GM12874 (cell line): Measurements from ENCODE around the gene IFT57.

Source experiments
- CTCF ChIP-seq: IDR thresholded peaks from 2 replicates; pipeline ENCODE4 v1.5.1; 2011; ENCODE audit warnings: low read depth, mild to moderate bottlenecking, control low read depth, low read length, moderate library complexity; ENCODE audit not compliant: insufficient read depth

IFT57 gene

DNA sequence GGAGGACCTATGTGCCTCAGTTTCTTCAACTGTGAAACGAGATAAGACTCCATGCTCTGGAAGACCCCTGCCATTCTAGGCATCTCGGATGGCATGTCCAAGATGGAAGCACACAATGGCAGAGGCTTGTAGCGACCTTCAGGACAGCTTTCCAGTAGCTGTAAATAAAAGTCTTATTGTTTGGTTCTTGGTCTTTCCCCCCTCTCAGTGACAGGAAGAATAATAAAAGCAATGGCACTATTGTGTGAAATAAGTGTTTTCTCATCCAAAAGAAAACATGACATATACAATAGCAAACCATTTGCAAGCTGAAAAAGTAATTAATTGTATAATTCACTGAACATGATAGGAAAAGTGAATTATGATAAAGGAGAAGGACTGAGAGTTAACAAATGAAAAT, 98.9 kb downstream of the IFT57 start:
- TF ChIP-seq CTCF: no peak

GRCh38 chr3:108122276-108122675, 99.9 kb downstream of the IFT57 start:
- TF ChIP-seq CTCF: no peak

GRCh38 chr3:108119398-108120104, 102.7 kb downstream of the IFT57 start:
- no peak for TF ChIP-seq CTCF

- no peak for TF ChIP-seq CTCF
Observed at GRCh38 chr3:108118038-108118768, 104.0 kb downstream of the IFT57 start.

DNA sequence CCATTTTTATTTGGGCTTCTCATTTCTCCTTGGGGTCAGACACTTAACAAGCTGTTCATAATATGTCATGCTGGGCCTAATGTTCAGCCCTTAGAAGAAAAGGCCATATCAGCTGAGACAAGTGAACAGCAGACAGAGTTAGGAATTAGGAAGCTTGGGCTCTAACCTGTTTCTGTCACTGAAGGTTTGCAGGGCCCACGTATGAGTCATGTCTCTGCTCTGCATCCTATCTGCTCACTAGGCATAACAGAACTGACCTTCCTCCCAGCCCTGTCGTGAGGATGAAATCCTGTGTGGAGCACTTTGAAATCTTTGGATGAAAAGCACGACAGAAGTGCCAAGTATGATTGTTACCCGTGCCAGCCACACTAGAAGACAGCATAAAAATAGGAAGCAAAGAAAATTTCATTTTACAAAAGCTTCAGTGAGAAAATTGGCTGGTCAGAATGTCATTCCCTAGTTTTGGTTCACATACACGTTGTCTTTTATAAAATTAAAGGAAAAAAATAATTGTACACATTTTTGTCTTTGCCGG, 104.9 kb downstream of the IFT57 start:
- TF ChIP-seq CTCF: no peak

GRCh38 chr3:108114423-108115065, 107.7 kb downstream of the IFT57 start:
- TF ChIP-seq CTCF: no peak

DNA sequence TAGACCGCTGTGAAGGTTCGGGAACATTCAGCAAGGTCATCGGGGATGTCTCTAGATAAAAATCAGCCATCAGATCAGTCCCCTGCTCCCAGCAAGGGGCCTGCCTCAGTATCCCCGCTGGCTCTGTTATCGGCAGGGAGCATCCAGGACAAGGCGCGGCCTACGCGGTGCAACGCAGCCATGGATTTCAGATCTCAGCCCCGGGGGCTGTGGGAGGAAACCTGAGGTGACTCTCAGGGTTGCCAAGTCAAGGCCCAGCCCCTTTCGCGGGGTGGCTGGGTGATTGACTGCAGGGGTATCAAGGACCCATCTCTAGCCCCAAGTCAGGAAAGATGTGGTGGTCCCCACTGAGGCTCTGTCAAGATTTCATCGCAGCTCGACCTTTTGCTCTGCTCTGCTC, 108.2 kb downstream of the IFT57 start:
- no peak for TF ChIP-seq CTCF
